GM12878 (cell line): Measurements from ENCODE around the gene COL23A1. TPM values are rescaled to one million over a fixed set of nuclear protein-coding genes. Genes with fewer than 3 reads are reported as not detected.

Source experiments
- ATAC-seq: fragments of 200-7000 bp; cut with Tn5 transposase; 3 replicates; pipeline ENCODE4 v1.9.1; 2020; ENCODE audit warnings: mild to moderate bottlenecking, moderate library complexity
- BruUV-seq: library from RNA; stranded (reverse); fragments of 400-500 nt; replicated peaks from 2 replicates; lab custom pipeline; 2021; lab: Mats Ljungman, UMichigan
- CTCF ChIA-PET: fragments of 300-600 bp; sonication (Branson Sonifier 250); formaldehyde crosslinking; extraction: SDS; loops from one replicate; lab custom pipeline; 2021; ENCODE audit warnings: inconsistent platforms; lab: Yijun Ruan, JAX
- POLR2A ChIA-PET: fragments of 350-600 bp; formaldehyde crosslinking; extraction: SDS; loops from one replicate; lab custom pipeline; 2021; ENCODE audit warnings: inconsistent platforms; lab: Charles Lee
- RAD21 ChIA-PET: fragments of 300-600 bp; sonication (Branson Sonifier 250); formaldehyde crosslinking; loops from one replicate; lab custom pipeline; 2023; ENCODE audit warnings: antibody characterized with exemption; ENCODE audit not compliant: unreplicated experiment; lab: Charles Lee
- SMC1A ChIA-PET: fragments of 300-600 bp; sonication (Branson Sonifier 250); formaldehyde crosslinking; loops from one replicate; lab custom pipeline; 2023; ENCODE audit not compliant: unreplicated experiment, uncharacterized antibody; lab: Charles Lee
- DNase-seq: peaks from one replicate; pipeline ENCODE4 v3.0.0-alpha.2; 2011; ENCODE audit warnings: low read depth, low spot score
- FAIRE-seq: peaks from 3 replicates; lab custom pipeline; 2011; peaks lifted over from hg19 to GRCh38; lab: Jason Lieb, UNC
- H2AFZ ChIP-seq: 2 replicates; pipeline ENCODE4 v1.6.0; 2011; ENCODE audit warnings: low read depth, low read length, control low read depth; ENCODE audit not compliant: control insufficient read depth
- H3K27ac ChIP-seq: 2 replicates; pipeline ENCODE4 v1.5.1; 2011; ENCODE audit warnings: control low read depth; ENCODE audit not compliant: control insufficient read depth, insufficient read depth
- H3K27me3 ChIP-seq, 2 experiments: replicated peaks in 1 of 2; 2 replicates each; pipeline versions ENCODE4 v1.6.0 to v1.6.1; 2011; ENCODE audit warnings: low read length in 1 of 2; ENCODE audit not compliant: control insufficient read depth in 2 of 2, insufficient read depth in 2 of 2
- H3K36me3 ChIP-seq, 2 experiments: 2 replicates each; pipeline ENCODE4 v1.5.1; 2011; ENCODE audit warnings: low read length in 1 of 2; ENCODE audit not compliant: control insufficient read depth in 2 of 2, insufficient read depth in 2 of 2
- H3K4me1 ChIP-seq: 2 replicates; pipeline ENCODE4 v1.6.1; 2011; ENCODE audit warnings: mild to moderate bottlenecking, low read length, moderate library complexity, mixed read lengths; ENCODE audit not compliant: control insufficient read depth, insufficient read depth
- H3K4me2 ChIP-seq: 2 replicates; pipeline ENCODE4 v1.6.0; 2011; ENCODE audit warnings: control low read depth; ENCODE audit not compliant: control insufficient read depth, insufficient read depth
- H3K4me3 ChIP-seq: fragments of 200-600 bp; sonication (generic); 2 replicates; pipeline ENCODE4 v1.5.1; 2016
- H3K79me2 ChIP-seq: 2 replicates; pipeline ENCODE4 v1.6.0; 2011; ENCODE audit warnings: low read length; ENCODE audit not compliant: control insufficient read depth, insufficient read depth
- H3K9ac ChIP-seq: 2 replicates; pipeline ENCODE4 v1.8.0; 2011; ENCODE audit warnings: low read length, control low read depth, mixed read lengths; ENCODE audit not compliant: control insufficient read depth, insufficient read depth
- H3K9me3 ChIP-seq: replicated peaks from 3 replicates; pipeline ENCODE4 v1.5.1; 2011; ENCODE audit warnings: mild to moderate bottlenecking, low read length; ENCODE audit not compliant: control insufficient read depth, insufficient read depth
- H4K20me1 ChIP-seq: 2 replicates; pipeline ENCODE4 v1.6.0; 2011; ENCODE audit not compliant: control insufficient read depth, insufficient read depth
- CEBPB ChIP-seq, 2 experiments: fragments of 150-350 bp in 1 of 2; IDR thresholded peaks; 2 replicates each; pipeline ENCODE4 v1.6.1; 2012 to 2014; ENCODE audit warnings: low read depth in 2 of 2, low read length in 2 of 2, borderline replicate concordance in 1 of 2, inconsistent platforms in 1 of 2
- CHD2 ChIP-seq: IDR thresholded peaks from 2 replicates; pipeline ENCODE4 v1.6.1; 2011; ENCODE audit warnings: low read depth, low read length, improper control_type of control experiment, borderline replicate concordance
- EED ChIP-seq: sonication (generic); IDR thresholded peaks from 2 replicates; pipeline ENCODE4 v1.6.1; 2016; ENCODE audit warnings: antibody characterized with exemption, low read depth
- EGR1 ChIP-seq, 2 experiments: IDR thresholded peaks; 1 replicate in 1 of 2; 2 replicates in 1 of 2; pipeline ENCODE4 v1.6.1; 2011 to 2012; ENCODE audit warnings: low read depth in 2 of 2, low read length in 2 of 2, borderline replicate concordance in 1 of 2, mild to moderate bottlenecking in 1 of 2, moderate library complexity in 1 of 2
- FOS ChIP-seq: IDR thresholded peaks from 3 replicates; pipeline ENCODE4 v1.6.1; 2011; ENCODE audit warnings: borderline replicate concordance; ENCODE audit not compliant: insufficient read length; ENCODE audit errors: extremely low read depth
- RELA ChIP-seq: fragments of 450-650 bp; IDR thresholded peaks from 2 replicates; pipeline ENCODE4 v1.8.0; 2014; ENCODE audit warnings: borderline replicate concordance; ENCODE audit not compliant: partially characterized antibody
- SUZ12 ChIP-seq: fragments of 200-600 bp; sonication (generic); IDR thresholded peaks from one replicate; pipeline ENCODE4 v1.6.1; 2018; ENCODE audit warnings: antibody characterized with exemption, mild to moderate bottlenecking; ENCODE audit not compliant: unreplicated experiment
- WRNIP1 ChIP-seq: IDR thresholded peaks from 2 replicates; pipeline ENCODE4 v1.6.1; 2011; ENCODE audit warnings: low read depth, low read length, improper control_type of control experiment, borderline replicate concordance
- ZNF622 ChIP-seq: fragments of 450-650 bp; IDR thresholded peaks from 2 replicates; pipeline ENCODE4 v1.6.1; 2017; ENCODE audit warnings: mild to moderate bottlenecking, inconsistent platforms
- WGBS: methylation state at CpG from one replicate; pipeline ENCODE4 v1.1.6; 2016; ENCODE audit warnings: low lambda C conversion rate; ENCODE audit not compliant: insufficient replicate concordance, insufficient coverage; ENCODE audit errors: missing lambda C conversion rate; 5-methylcytosine and 5-hydroxymethylcytosine counted together
- in situ Hi-C: fragments of 300-500 bp; cut with MboI; formaldehyde crosslinking; loops from 9 replicates; pipeline ENCODE4 v1.14.3; 2018; ENCODE audit warnings: mixed read lengths
- intact Hi-C: fragments of 100-400 bp; cut with micrococcal nuclease; formaldehyde crosslinking; loops from one replicate; pipeline ENCODE4 v1.14.2; 2022; ENCODE audit not compliant: unreplicated experiment
- polyA plus RNA-seq, 11 experiments: library from polyadenylated mRNA; depleted of rRNA in 4 of 11; unstranded in 6 of 11; stranded (reverse) in 5 of 11; fragments of >200 nt; fragmentation: Nextera tagmentation in 4 of 11; fragmentation: Illumina TruSeq in 1 of 11; extraction: Ambion mirVana in 4 of 11; extraction: Trizol in 1 of 11; gene quantifications; 1 replicate in 1 of 11; 2 replicates in 10 of 11; pipeline versions ENCODE4 v1.2.1 to v1.2.3, GENCODE V29; 2011 to 2016; ENCODE audit warnings: inconsistent platforms in 2 of 11, missing spikeins in 2 of 11, low read depth in 1 of 11
- total RNA-seq, 4 experiments: library from RNA; depleted of rRNA in 3 of 4; stranded (reverse); fragments of >200 nt in 3 of 4; fragmentation: Illumina TruSeq in 1 of 4; extraction: Trizol in 1 of 4; gene quantifications; 2 replicates each; pipeline versions ENCODE4 v1.2.1 to v1.2.3, GENCODE V29; 2013 to 2021
- TF ChIP-seq, protein P1 (sequence below): fragments of 450-650 bp; formaldehyde crosslinking; IDR thresholded peaks from 2 replicates; pipeline ENCODE4 v1.5.0; 2022; ENCODE audit warnings: mild to moderate bottlenecking, missing genetic modification characterization
- TF ChIP-seq, protein P2 (sequence below): fragments of 450-650 bp; IDR thresholded peaks from 2 replicates; pipeline ENCODE4 v1.6.1; 2016; ENCODE audit warnings: mild to moderate bottlenecking, moderate library complexity, borderline replicate concordance
- TF ChIP-seq, protein P3 (sequence below): fragments of 450-650 bp; IDR thresholded peaks from 2 replicates; pipeline ENCODE4 v1.6.1; 2017; ENCODE audit warnings: mild to moderate bottlenecking, low read depth, inconsistent platforms; ENCODE audit not compliant: poor library complexity, severe bottlenecking

Gene COL23A1
- total and polyA plus RNA-seq, 10 of the 15 experiments (the other 5 are each of a cell fraction or from before 2014, with no cell fraction given) = 0.03 to 0.83 (median 0.09) TPM; not detected in 5

GRCh38 chr5:178455480-178455835, 134.7 kb downstream of the COL23A1 start:
- Histone ChIP-seq H3K79me2 (no peaks in the 10 kb centered on the region), H3K4me1 (no peaks in the 10 kb centered on the region), H3K27me3 (no peaks in the 10 kb centered on the region), H3K36me3 (no peaks in the 10 kb centered on the region), H3K27ac (no peak overlapping the region), H3K4me3 (no peak overlapping the region), H3K9ac (no peak overlapping the region), H3K4me2 (no peak overlapping the region), H4K20me1 (no peaks in the 10 kb centered on the region), H2AFZ (no peak overlapping the region), H3K9me3 (no peaks in the 10 kb centered on the region)
- CTCF ChIA-PET = no interaction called here
- SMC1A ChIA-PET = no interaction called here
- RAD21 ChIA-PET = no interaction called here
- in situ Hi-C loops = no loop called here
- intact Hi-C loops = loop anchor here (10.0 kb wide), 1 partner anchor 171 kb away; no protein-coding TSS in a partner anchor
- 58% methylated on average over 14 of the region's 14 CpGs for WGBS
- no TSS peak for BruUV-seq
- POLR2A ChIA-PET = no interaction called here
- ATAC-seq = no peak
- DNase-seq = no peak
- FAIRE-seq = no peak
- TF ChIP-seq, protein P1, sequence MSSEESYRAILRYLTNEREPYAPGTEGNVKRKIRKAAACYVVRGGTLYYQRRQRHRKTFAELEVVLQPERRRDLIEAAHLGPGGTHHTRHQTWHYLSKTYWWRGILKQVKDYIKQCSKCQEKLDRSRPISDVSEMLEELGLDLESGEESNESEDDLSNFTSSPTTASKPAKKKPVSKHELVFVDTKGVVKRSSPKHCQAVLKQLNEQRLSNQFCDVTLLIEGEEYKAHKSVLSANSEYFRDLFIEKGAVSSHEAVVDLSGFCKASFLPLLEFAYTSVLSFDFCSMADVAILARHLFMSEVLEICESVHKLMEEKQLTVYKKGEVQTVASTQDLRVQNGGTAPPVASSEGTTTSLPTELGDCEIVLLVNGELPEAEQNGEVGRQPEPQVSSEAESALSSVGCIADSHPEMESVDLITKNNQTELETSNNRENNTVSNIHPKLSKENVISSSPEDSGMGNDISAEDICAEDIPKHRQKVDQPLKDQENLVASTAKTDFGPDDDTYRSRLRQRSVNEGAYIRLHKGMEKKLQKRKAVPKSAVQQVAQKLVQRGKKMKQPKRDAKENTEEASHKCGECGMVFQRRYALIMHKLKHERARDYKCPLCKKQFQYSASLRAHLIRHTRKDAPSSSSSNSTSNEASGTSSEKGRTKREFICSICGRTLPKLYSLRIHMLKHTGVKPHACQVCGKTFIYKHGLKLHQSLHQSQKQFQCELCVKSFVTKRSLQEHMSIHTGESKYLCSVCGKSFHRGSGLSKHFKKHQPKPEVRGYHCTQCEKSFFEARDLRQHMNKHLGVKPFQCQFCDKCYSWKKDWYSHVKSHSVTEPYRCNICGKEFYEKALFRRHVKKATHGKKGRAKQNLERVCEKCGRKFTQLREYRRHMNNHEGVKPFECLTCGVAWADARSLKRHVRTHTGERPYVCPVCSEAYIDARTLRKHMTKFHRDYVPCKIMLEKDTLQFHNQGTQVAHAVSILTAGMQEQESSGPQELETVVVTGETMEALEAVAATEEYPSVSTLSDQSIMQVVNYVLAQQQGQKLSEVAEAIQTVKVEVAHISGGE (CRISPR knock-in tag) = no peak
- TF ChIP-seq FOS (no peak), WRNIP1 (no peak), SUZ12 (no peak), CEBPB (IDR thresholded peaks at IDR 0.05; ENCODE audit: borderline replicate concordance in 1 of 2, low read depth in 2 of 2, low read length in 2 of 2) (no peak), RELA (no peak), ZNF622 (no peak), EED (no peak), EGR1 (IDR thresholded peaks at IDR 0.05; ENCODE audit: borderline replicate concordance in 1 of 2, low read depth in 2 of 2, low read length in 2 of 2) (no peak), CHD2 (no peak)
- TF ChIP-seq, protein P2, sequence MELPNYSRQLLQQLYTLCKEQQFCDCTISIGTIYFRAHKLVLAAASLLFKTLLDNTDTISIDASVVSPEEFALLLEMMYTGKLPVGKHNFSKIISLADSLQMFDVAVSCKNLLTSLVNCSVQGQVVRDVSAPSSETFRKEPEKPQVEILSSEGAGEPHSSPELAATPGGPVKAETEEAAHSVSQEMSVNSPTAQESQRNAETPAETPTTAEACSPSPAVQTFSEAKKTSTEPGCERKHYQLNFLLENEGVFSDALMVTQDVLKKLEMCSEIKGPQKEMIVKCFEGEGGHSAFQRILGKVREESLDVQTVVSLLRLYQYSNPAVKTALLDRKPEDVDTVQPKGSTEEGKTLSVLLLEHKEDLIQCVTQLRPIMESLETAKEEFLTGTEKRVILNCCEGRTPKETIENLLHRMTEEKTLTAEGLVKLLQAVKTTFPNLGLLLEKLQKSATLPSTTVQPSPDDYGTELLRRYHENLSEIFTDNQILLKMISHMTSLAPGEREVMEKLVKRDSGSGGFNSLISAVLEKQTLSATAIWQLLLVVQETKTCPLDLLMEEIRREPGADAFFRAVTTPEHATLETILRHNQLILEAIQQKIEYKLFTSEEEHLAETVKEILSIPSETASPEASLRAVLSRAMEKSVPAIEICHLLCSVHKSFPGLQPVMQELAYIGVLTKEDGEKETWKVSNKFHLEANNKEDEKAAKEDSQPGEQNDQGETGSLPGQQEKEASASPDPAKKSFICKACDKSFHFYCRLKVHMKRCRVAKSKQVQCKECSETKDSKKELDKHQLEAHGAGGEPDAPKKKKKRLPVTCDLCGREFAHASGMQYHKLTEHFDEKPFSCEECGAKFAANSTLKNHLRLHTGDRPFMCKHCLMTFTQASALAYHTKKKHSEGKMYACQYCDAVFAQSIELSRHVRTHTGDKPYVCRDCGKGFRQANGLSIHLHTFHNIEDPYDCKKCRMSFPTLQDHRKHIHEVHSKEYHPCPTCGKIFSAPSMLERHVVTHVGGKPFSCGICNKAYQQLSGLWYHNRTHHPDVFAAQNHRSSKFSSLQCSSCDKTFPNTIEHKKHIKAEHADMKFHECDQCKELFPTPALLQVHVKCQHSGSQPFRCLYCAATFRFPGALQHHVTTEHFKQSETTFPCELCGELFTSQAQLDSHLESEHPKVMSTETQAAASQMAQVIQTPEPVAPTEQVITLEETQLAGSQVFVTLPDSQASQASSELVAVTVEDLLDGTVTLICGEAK = no peak
- TF ChIP-seq, protein P3, sequence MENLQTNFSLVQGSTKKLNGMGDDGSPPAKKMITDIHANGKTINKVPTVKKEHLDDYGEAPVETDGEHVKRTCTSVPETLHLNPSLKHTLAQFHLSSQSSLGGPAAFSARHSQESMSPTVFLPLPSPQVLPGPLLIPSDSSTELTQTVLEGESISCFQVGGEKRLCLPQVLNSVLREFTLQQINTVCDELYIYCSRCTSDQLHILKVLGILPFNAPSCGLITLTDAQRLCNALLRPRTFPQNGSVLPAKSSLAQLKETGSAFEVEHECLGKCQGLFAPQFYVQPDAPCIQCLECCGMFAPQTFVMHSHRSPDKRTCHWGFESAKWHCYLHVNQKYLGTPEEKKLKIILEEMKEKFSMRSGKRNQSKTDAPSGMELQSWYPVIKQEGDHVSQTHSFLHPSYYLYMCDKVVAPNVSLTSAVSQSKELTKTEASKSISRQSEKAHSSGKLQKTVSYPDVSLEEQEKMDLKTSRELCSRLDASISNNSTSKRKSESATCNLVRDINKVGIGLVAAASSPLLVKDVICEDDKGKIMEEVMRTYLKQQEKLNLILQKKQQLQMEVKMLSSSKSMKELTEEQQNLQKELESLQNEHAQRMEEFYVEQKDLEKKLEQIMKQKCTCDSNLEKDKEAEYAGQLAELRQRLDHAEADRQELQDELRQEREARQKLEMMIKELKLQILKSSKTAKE = no peak
